GM12801 (cell line): Measurements from ENCODE around the gene COIL.

Source experiments
- CTCF ChIP-seq: IDR thresholded peaks from one replicate; pipeline ENCODE4 v1.5.1; 2011; ENCODE audit warnings: control low read depth; ENCODE audit not compliant: insufficient read length; ENCODE audit errors: extremely low read depth

The COIL gene

DNA sequence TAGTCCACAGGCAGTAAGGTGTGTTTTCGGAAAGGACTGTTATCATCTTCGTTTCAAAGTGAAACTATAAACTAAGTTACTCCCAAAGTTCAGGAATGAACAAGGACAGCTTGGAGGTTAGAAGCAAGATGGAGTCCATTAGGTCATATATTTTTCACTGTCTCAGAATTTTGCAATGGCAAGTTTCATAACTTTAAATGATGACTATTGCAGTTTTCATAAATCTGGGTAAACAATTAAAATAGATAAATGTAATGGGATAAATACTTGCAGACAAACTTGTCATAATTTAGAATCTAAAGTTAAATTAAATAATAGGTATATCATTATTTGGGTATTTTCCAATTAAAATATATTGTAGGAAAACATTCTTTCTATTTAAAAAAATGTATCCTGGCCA, 32.3 kb downstream of the COIL start:
- TF ChIP-seq CTCF, result no peak

DNA sequence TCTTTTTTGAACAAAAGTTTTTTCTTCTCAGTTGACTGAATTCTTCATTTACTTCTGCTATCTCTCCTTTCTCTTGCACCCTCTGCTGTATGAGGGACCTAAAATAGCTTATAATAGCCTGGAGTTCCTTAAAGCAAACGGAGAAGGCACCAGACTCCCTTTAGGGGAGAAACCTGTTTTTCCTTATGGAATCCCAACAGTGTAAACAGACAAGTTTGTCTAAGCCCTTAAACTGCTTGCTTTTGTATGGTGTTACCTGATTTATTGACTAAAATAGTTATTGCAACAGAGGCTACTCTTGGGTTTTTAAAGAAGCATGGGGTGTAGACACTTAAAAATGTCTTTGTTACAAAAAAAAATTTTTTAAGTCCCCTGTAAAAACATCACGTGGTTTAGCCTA, 34.1 kb downstream of the COIL start:
- no peak for TF ChIP-seq CTCF

DNA sequence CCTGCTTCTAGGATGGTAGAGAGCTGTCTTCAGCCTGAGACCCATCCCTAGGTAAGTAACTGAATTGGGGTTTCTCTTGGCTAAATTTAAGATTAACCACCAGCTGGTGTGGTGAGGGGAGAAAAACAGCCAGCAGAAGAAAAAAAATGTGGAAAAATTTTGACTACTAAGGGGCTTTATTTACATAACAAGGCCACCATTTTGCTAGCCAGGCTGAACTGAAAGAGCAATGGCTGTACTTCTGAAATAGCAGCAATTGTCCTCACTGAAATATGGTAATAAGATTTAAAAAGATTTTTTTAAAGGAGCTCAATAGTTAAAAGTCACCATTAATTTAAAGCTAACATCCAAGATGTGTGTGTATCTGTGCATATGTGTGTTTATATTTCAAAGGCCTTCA, 34.6 kb downstream of the COIL start:
- TF ChIP-seq CTCF, result no peak

- TF ChIP-seq CTCF, result no peak
Observed at GRCh38 chr17:56925088-56925487, 35.8 kb downstream of the COIL start.

DNA sequence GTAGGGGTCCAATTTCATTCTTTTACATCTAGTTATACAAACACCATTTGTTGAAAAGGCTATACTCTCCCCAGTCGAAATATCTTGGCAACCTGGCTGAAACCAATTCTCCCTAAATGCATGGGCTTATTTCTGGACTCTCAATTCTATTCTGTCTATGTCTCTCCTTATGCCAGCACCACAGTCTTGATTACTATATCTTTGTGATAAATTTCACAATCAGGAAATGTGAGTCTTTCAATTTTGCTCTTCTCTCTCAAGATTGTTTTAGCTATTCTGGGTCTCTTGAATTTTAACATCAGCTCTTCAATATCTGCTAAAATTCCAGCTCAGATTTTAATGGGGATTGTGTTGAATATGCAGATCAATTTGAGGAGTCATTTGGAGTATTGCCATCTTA, 41.1 kb downstream of the COIL start:
- no peak for TF ChIP-seq CTCF

- no peak for TF ChIP-seq CTCF
Observed at GRCh38 chr17:56918916-56919315, 41.9 kb downstream of the COIL start.

GRCh38 chr17:56917559-56918296, 43.1 kb downstream of the COIL start:
- TF ChIP-seq CTCF, result no peak
